HL-60 (cell line): ENCODE results near the gene FAM76A.

Experiments
- DNase-seq, 2 experiments: peaks; one replicate each; pipeline ENCODE4 v3.0.0-alpha.2; 2010 to 2020; ENCODE audit warnings: low read depth in 1 of 2, low spot score in 1 of 2
- H3K27ac ChIP-seq: fragments of 250-450 bp; sonication (Bioruptor Pico); replicated peaks from 2 replicates; pipeline ENCODE4 v1.5.1; 2020; ENCODE audit warnings: mild to moderate bottlenecking, moderate library complexity
- H3K27me3 ChIP-seq: fragments of 250-450 bp; sonication (Bioruptor Pico); 2 replicates; pipeline ENCODE4 v1.5.1; 2021; ENCODE audit warnings: mild to moderate bottlenecking, moderate library complexity; ENCODE audit not compliant: insufficient read depth, poor library complexity, severe bottlenecking
- H3K4me3 ChIP-seq: replicated peaks from 2 replicates; pipeline ENCODE4 v1.5.1; 2011; ENCODE audit warnings: mild to moderate bottlenecking, control low read depth, low read length; ENCODE audit not compliant: insufficient read depth
- CTCF ChIP-seq: IDR thresholded peaks from one replicate; pipeline ENCODE4 v1.5.1; 2011; ENCODE audit warnings: low read length, control low read depth, inconsistent platforms; ENCODE audit not compliant: insufficient read depth
- GABPA ChIP-seq: IDR thresholded peaks from 2 replicates; pipeline ENCODE4 v1.6.1; 2012; ENCODE audit warnings: low read depth
- POLR2AphosphoS5 ChIP-seq: IDR thresholded peaks from 2 replicates; pipeline ENCODE4 v1.6.1; 2012; ENCODE audit warnings: low read depth
- REST ChIP-seq: IDR thresholded peaks from 2 replicates; pipeline ENCODE4 v1.6.1; 2012; ENCODE audit warnings: low read depth; ENCODE audit not compliant: insufficient replicate concordance
- SPI1 ChIP-seq: IDR thresholded peaks from 2 replicates; pipeline ENCODE4 v1.6.1; 2012; ENCODE audit warnings: low read depth, mild to moderate bottlenecking, borderline replicate concordance

Gene FAM76A

GRCh38 chr1:27782950-27783349 lies 57.2 kb downstream of the FAM76A start:
- DNase-seq: no peak
- H3K4me3 ChIP-seq: no peak overlapping the region
- no peak overlapping the region for H3K27ac ChIP-seq
- TF ChIP-seq GABPA (no peak), SPI1 (no peak), POLR2AphosphoS5 (no peak), REST (no peak), CTCF (no peak)
- no peaks in the 10 kb centered on the region for H3K27me3 ChIP-seq

DNA sequence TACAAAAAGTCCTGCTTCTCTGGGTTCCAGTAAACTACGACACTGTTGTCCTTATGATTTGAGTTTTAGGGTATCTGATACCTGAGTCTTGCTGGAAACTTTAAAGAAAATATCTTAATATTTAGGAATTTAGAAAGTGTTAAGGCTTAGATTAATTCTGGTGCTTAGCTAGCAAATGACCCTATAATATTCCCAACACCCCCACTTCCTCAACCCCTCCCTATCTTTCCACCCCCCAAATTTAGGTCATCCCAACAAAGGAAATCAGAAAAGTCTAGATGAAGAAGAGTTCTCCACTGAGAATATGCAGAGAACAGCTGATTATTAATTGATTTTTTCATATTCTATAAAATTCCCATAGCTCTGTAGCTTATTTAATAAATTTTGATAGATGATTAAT lies 58.9 kb downstream of the FAM76A start:
- Histone ChIP-seq H3K4me3 (no peak overlapping the region), H3K27me3 (no peaks in the 10 kb centered on the region), H3K27ac (no peak overlapping the region)
- no peak for DNase-seq
- TF ChIP-seq REST: no peak
- no peak for TF ChIP-seq GABPA
- no peak for TF ChIP-seq SPI1
- no peak for TF ChIP-seq POLR2AphosphoS5
- no peak for TF ChIP-seq CTCF

DNA sequence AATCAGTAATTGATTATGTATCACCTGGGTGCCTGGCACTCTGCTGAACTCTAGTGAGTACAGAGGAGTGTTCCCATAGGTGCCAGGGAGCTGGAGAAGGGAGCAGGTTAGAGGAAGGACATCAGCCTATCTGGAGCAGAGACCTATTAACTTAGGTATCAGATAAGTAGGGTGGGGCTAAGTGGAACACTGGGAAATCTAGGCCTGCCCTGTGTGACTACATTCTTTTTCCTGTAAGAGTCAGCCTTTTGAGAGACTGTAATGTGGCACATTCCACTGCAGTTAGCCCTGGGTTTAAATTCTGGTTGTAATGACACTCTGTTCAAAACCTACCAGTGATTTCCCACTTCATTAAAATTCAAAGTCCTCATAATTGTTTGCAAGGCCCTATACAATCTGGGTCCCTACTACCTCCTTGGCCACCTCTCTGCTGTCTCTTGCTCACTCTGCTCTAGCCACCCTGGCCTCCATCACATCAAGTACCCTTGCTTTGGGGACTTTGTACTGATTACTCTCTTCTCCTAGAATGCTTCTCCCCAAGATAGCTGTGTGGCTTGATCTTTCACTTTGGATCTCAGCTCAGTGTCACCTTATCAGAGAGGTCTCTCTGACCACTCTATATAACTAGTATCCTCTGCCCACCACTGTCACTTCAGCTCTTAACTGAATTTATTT lies 60.2 kb downstream of the FAM76A start:
- TF ChIP-seq GABPA (no peak), REST (no peak), CTCF (no peak), SPI1 (no peak), POLR2AphosphoS5 (no peak)
- no peak overlapping the region for H3K27ac ChIP-seq
- no peak for DNase-seq
- H3K4me3 ChIP-seq: no peak overlapping the region
- H3K27me3 ChIP-seq: no peaks in the 10 kb centered on the region
